ENCODE measurements around the gene RNF215. TPM values are rescaled to one million over a fixed set of nuclear protein-coding genes. Genes with fewer than 3 reads are reported as not detected.
A peak's percentile ranks its signal among the peaks of the same experiment; 100 is the strongest.
"Not testable (repeated sequence)": the region's sequence is repeated elsewhere in the genome, so short reads cannot be mapped to it uniquely, and the experiment has no call there.

Gene RNF215
- total RNA-seq, 1 experiment from 2014 or later: 24.7 TPM

DNA sequence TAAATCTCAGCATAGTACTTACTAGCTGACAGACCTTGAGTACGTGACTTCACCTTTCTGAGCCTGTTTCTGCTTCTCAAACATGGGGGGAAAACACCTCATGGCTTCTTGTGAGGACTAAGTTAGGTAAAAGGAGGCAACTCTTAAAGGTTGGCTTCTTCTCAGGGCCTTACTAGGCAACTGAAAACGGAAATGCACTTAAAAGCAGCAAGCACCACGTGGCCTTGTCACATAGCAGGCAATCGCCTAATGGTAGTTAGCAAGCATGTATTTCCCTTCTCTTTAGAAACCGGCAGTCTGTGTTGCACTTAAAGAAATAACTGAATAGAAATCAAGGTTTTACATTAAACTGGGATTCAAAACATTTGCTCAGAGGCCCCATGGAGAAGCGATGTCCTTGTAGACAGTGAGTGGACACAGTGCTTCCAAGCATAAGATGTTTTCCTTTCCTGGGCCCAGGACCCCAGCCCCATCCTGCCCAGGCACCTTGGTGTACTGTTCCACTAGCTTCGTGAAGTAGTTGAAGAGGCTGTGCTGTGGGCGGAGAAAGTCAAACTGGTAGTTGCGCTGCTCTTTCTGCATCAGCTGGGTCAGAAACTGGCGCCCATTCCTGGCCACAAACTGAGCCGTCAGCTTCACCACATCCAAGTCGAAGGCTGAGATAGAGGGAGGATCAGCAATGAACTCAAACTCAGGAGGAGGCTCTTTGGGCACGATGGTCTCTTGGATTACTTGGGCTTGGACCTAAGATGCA is 42.6 kb downstream of the RNF215 start:
- Histone ChIP-seq H3K36me3 (replicated peaks; ENCODE audit: control insufficient read depth, insufficient read depth, low read length) (peaks cover 66% of the 10 kb centered on the region), H3K27me3 (ENCODE audit: control insufficient read depth, insufficient read depth, low read length) (no peaks in the 10 kb centered on the region), H3K4me3 (ENCODE audit: insufficient read depth, low read depth, low read length) (no peak overlapping the region)
- DNase-seq: no peak

DNA sequence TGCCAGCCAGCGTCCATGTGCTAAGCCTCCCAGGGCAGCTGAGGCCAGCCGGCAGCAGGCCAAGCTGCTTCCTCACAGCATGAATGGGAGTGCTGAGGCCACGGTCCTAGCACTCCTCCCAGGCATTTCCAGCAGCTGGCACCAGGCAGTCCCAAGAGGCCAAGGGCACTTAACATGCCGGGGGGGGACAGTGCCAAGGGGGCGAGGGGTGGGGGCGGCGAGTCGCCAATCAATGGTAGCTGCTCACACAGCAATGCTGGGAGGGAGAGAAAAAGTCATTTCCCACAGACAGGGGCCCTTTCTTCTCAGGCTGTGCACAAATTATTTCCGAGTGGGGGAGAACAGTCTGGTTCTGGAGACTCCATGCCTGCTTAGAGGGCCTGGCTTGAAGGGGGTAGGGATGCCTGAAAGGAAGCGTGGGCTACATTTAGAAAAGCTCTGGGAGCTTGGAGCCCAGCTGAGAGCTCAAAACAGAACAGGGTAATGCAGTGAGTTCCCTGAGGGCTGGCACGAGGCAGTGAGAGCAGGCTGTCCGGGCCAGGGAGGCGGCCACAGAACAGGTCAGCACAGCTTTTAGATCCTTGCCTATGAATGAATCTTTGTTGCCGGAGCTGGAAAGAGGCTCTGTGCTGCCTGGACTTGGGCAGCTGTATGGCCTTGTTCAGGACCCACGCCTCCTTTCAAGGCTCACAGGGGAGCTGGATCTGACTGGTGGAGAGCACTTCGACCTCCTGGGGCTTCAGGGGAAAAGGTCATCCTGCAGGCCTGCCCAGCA is 46.1 kb downstream of the RNF215 start:
- no peaks in the 10 kb centered on the region for H3K27me3 ChIP-seq (ENCODE audit: control insufficient read depth, insufficient read depth, low read length)
- DNase-seq: peak; percentile 17
- peaks cover 86% of the 10 kb centered on the region for H3K36me3 ChIP-seq (replicated peaks; ENCODE audit: control insufficient read depth, insufficient read depth, low read length)
- no peak overlapping the region for H3K4me3 ChIP-seq (ENCODE audit: insufficient read depth, low read depth, low read length)

DNA sequence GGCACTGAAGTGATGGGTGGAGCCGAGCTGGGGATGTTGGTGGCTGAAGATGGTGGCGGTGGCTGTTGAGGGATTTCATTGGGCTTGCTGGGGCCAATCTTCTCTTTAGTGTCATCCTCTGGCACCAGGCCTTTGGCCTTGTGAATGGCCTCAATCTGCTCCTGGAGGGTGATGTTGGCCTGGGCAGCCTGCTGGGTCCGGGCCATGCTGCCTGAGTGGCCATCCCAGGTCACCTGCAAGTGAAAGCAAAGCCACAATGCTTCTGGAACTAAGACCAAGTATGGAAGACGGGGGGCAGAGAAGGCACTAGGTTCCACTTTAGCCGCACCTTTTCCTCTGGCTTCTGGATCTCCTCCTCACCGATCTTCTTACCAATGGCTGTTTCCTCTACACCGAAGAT is 48.4 kb downstream of the RNF215 start:
- DNase-seq: no peak
- no peak overlapping the region for H3K4me3 ChIP-seq (ENCODE audit: insufficient read depth, low read depth, low read length)
- no peaks in the 10 kb centered on the region for H3K27me3 ChIP-seq (ENCODE audit: control insufficient read depth, insufficient read depth, low read length)
- peaks cover 80% of the 10 kb centered on the region for H3K36me3 ChIP-seq (replicated peaks; ENCODE audit: control insufficient read depth, insufficient read depth, low read length)

DNA sequence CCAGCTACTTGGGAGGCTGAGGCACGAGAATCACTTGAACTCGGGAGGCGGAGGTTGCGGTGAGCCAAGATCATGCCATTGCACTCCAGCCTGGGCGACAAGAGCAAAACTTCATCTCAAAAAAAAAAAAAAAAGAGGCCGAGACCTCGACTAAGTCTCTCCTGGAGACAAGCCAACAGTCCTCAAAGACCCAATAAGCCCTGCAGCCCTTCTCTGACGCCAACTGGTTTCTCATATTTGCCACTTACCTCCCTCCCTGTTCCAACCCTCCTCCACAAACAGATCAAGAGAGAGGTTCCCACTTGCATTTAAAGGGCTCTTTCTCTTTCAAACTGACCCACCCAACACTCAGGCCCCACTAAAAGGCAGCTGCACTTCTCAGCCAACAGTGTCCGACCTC is 48.9 kb downstream of the RNF215 start:
- DNase-seq; H3K4me3 ChIP-seq (ENCODE audit: insufficient read depth, low read depth, low read length); H3K27me3 ChIP-seq (ENCODE audit: control insufficient read depth, insufficient read depth, low read length): not testable (repeated sequence)
- H3K36me3 ChIP-seq (replicated peaks; ENCODE audit: control insufficient read depth, insufficient read depth, low read length): peaks cover 77% of the 10 kb centered on the region

DNA sequence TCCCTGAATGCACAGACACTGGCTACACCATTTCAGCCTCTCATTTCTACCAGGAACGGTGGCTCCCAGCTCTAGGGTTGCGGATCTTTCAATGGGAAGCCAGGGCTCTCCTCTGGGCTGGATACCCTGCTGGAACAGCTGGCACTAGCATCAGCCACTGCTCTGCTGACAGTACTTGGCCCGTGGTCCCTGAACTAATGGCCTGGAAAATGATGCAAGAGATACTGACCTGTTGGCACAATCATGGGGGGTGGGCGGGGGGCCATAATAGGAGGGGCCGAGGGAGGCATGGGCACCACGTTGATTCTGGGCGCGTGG is 49.8 kb downstream of the RNF215 start:
- H3K36me3 ChIP-seq (replicated peaks; ENCODE audit: control insufficient read depth, insufficient read depth, low read length): peaks cover 76% of the 10 kb centered on the region
- no peak for DNase-seq
- H3K4me3 ChIP-seq (ENCODE audit: insufficient read depth, low read depth, low read length): no peak overlapping the region

DNA sequence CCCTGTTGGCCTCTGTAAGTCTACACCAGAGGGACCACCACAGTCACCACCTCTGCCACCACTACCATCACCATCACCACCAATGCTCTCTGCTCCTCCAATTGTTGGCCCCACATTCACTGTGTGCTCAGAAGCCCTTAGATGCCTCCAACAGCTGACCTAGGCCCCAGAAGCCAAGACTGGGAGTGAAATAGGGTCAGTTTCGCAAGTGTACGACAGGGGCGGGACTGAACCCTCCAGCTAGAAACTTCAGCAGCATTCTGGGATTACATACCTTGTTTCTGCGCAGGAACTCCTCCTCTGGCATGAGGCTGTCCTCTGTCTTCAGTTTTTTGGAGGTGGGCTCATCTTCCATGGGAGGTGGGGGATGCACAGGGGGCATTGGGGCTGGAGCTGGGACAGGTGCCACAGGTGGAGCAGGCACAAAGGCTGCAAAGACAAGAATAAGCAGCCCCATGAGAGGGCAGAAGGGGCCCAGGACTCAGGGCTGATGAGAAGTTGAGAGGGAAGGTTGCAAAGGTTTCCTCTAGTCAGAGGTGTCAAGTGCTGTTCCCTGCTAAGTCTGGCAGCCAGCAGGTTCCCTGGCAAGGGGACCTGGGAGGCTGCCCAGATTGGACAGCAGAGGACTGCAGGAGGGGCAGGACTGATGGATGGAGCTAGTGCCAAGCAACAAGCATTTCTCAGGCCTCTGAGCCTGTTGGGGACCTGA is 50.3 kb downstream of the RNF215 start:
- peaks cover 72% of the 10 kb centered on the region for H3K36me3 ChIP-seq (replicated peaks; ENCODE audit: control insufficient read depth, insufficient read depth, low read length)
- H3K27me3 ChIP-seq (ENCODE audit: control insufficient read depth, insufficient read depth, low read length): no peaks in the 10 kb centered on the region
- H3K4me3 ChIP-seq (ENCODE audit: insufficient read depth, low read depth, low read length): no peak overlapping the region
- DNase-seq: no peak

More for the DNA sequence above, 49.8 kb downstream of the RNF215 start:
- H3K27me3 ChIP-seq (ENCODE audit: control insufficient read depth, insufficient read depth, low read length): no peaks in the 10 kb centered on the region

DNA sequence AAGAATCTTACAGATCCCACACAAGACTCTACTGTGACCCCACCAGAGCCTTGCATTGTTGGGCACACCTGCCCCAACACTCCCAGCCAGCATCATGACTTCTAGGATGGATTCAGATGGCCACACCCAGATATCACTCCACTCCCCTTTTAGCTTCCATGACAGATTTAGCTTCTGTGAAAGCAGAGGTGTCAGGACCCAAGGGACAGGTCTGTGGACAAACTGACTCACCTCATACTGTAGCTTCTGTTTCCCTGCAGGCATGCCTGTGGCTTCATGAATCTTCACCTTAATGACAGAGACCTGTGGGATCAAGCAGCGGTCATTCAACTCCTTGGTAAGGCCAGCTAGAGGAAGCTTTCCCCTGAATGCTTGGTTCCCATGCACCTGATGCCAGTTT is 52.0 kb downstream of the RNF215 start:
- no peaks in the 10 kb centered on the region for H3K27me3 ChIP-seq (ENCODE audit: control insufficient read depth, insufficient read depth, low read length)
- peaks cover 58% of the 10 kb centered on the region for H3K36me3 ChIP-seq (replicated peaks; ENCODE audit: control insufficient read depth, insufficient read depth, low read length)
- no peak for DNase-seq
- no peak overlapping the region for H3K4me3 ChIP-seq (ENCODE audit: insufficient read depth, low read depth, low read length)

DNA sequence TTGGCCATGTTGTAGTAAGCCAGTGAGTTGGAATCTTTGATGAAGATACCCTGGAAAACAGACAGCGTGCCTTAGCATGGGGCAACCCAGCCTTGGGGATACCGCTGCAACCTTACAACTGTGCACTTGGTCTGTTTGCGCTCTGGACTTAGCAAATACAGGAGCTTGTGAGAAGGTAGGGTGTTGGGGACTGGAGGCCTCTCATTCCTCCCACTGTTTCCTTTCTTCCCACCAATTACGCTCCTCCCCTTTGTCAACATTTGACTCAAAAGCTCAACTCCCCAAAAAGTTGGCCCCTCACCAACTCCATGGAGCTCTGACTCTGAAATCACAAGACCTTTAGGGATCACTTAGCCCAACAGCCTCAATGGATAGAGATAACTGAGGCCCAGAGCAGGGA is 52.6 kb downstream of the RNF215 start:
- H3K4me3 ChIP-seq (ENCODE audit: insufficient read depth, low read depth, low read length): no peak overlapping the region
- peaks cover 53% of the 10 kb centered on the region for H3K36me3 ChIP-seq (replicated peaks; ENCODE audit: control insufficient read depth, insufficient read depth, low read length)
- H3K27me3 ChIP-seq (ENCODE audit: control insufficient read depth, insufficient read depth, low read length): no peaks in the 10 kb centered on the region
- no peak for DNase-seq

DNA sequence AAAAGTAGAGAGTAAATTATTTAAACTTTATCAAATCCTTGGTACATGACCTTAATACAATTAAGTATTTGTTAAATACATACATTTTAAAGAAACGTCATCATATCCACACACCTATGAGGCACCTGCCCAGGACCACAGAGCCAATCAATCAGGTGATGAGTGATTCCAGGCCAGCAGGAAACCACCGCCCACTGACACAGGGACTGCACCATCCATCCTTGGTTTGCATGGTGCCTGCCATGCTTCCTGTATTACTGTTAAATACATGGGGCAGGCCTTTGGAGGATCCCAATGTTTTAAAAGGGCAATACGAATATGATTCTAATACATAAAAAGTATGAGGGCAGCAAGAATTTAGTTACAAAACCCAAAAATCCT is 53.5 kb downstream of the RNF215 start:
- DNase-seq: no peak
- no peaks in the 10 kb centered on the region for H3K27me3 ChIP-seq (ENCODE audit: control insufficient read depth, insufficient read depth, low read length)
- no peak overlapping the region for H3K4me3 ChIP-seq (ENCODE audit: insufficient read depth, low read depth, low read length)
- H3K36me3 ChIP-seq (replicated peaks; ENCODE audit: control insufficient read depth, insufficient read depth, low read length): peaks cover 46% of the 10 kb centered on the region

DNA sequence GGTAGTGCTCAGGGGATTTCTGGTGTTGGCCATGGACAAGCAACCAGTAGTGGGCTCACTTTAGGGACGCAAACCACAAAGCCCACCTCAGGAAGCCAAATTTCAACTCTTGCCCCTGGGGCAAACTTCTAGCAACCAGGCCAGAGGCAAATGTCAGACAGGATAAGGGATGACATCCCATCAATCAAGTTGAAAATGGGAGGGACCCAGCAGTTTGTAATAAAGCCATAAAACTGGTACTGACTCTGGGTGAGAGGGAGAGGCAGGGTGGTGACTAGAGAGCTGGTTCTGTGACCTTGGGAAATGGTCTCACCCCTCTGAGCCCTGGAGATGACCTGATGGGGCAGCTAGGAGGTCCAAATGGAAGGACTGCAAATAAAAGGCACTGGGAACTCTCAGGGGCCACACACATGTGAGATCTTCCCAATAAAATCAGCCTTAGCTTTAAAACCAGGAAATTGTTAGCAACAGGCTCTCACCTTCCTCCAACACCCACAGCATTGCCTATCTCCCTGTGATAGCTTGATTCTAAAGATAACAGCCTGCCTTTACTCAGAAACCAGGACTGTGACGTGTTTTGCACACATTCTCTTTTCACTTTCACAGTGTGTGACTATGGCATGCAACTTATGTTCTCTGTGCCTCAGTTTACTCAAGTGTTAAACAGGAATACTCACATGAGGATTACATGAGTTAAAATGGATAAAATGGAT is 54.1 kb downstream of the RNF215 start:
- Histone ChIP-seq H3K27me3 (ENCODE audit: control insufficient read depth, insufficient read depth, low read length) (no peaks in the 10 kb centered on the region), H3K4me3 (ENCODE audit: insufficient read depth, low read depth, low read length) (no peak overlapping the region), H3K36me3 (replicated peaks; ENCODE audit: control insufficient read depth, insufficient read depth, low read length) (peaks cover 42% of the 10 kb centered on the region)
- no peak for DNase-seq

DNA sequence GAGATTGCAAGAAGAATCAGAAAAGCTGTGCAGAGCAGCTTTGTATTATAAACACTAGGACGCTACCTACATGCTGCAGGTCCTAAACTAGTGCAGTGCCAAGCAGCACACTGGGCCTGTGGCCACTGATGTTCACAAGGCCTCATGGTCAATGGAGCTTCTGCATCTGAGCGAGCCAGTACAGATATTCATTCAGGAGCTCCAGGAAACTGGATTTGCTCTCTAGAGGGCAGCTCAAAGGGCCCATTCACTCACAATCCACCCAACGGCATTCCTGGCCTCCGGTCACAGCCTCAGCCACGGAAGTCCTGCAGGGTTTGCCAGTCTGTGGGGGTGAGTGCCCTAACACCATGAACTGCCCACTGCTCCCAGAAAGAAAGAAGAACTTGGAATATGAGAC is 54.7 kb downstream of the RNF215 start:
- no peak overlapping the region for H3K4me3 ChIP-seq (ENCODE audit: insufficient read depth, low read depth, low read length)
- no peak for DNase-seq
- no peaks in the 10 kb centered on the region for H3K27me3 ChIP-seq (ENCODE audit: control insufficient read depth, insufficient read depth, low read length)
- H3K36me3 ChIP-seq (replicated peaks; ENCODE audit: control insufficient read depth, insufficient read depth, low read length): peaks cover 38% of the 10 kb centered on the region

Other genes starting within 250 kb of the RNF215 start
- gene LIF, start 140.7 kb downstream of the RNF215 start, total RNA-seq (2014; rRNA removed; shearing (Covaris generic)): 0.41 and 0.59 TPM in 2 replicates
- gene OSM, start 120.6 kb downstream of the RNF215 start, total RNA-seq (2014; rRNA removed; shearing (Covaris generic)): not detected in 2 replicates
- gene CASTOR1, start 97.9 kb downstream of the RNF215 start, total RNA-seq (2014; rRNA removed; shearing (Covaris generic)): 10.2 and 15.4 TPM in 2 replicates
- gene TBC1D10A, start 60.5 kb downstream of the RNF215 start, total RNA-seq (2014; rRNA removed; shearing (Covaris generic)): 12.0 and 12.6 TPM in 2 replicates
- 70.1 and 97.1 TPM in 2 replicates for gene SF3A1, start 30.5 kb downstream of the RNF215 start, total RNA-seq (2014; rRNA removed; shearing (Covaris generic))
- gene CCDC157, start 30.4 kb downstream of the RNF215 start, total RNA-seq (2014; rRNA removed; shearing (Covaris generic)): 4.7 and 6.1 TPM in 2 replicates
- 1.7 and 4.2 TPM in 2 replicates for gene SEC14L2, start 9.6 kb upstream of the RNF215 start, total RNA-seq (2014; rRNA removed; shearing (Covaris generic))
- 96.3 and 117 TPM in 2 replicates for gene MTFP1, start 38.4 kb upstream of the RNF215 start, total RNA-seq (2014; rRNA removed; shearing (Covaris generic))
- not detected in 2 replicates for gene SEC14L3, start 84.6 kb upstream of the RNF215 start, total RNA-seq (2014; rRNA removed; shearing (Covaris generic))
- not detected in 2 replicates for gene SEC14L4, start 118.3 kb upstream of the RNF215 start, total RNA-seq (2014; rRNA removed; shearing (Covaris generic))
- 0.17 and 0.55 TPM in 2 replicates for gene SEC14L6, start 159.3 kb upstream of the RNF215 start, total RNA-seq (2014; rRNA removed; shearing (Covaris generic))
- gene GAL3ST1, start 187.3 kb upstream of the RNF215 start, total RNA-seq (2014; rRNA removed; shearing (Covaris generic)): 8.4 and 11.9 TPM in 2 replicates
- 86.2 and 111 TPM in 2 replicates for gene PES1, start 204.5 kb upstream of the RNF215 start, total RNA-seq (2014; rRNA removed; shearing (Covaris generic))
- 35.6 and 40.3 TPM in 2 replicates for gene TCN2, start 219.8 kb upstream of the RNF215 start, total RNA-seq (2014; rRNA removed; shearing (Covaris generic))
- 5.1 and 6.5 TPM in 2 replicates for gene SLC35E4, start 248.4 kb upstream of the RNF215 start, total RNA-seq (2014; rRNA removed; shearing (Covaris generic))